IMR-90 (cell line): ENCODE results near the gene PTPRN2. TPM values are rescaled to one million over a fixed set of nuclear protein-coding genes. Genes with fewer than 3 reads are reported as not detected.

Experiments
- ATAC-seq: fragments of 200-7000 bp; cut with Tn5 transposase; 2 replicates; pipeline ENCODE4 v1.9.1; 2020; ENCODE audit warnings: low read depth, mild to moderate bottlenecking, moderate library complexity
- BruUV-seq: library from RNA; stranded (reverse); fragments of 400-500 nt; replicated peaks from 2 replicates; lab custom pipeline; 2021; lab: Mats Ljungman, UMichigan
- CTCF ChIA-PET: fragments of 300-600 bp; formaldehyde crosslinking; extraction: SDS; loops from one replicate; lab custom pipeline; 2021; ENCODE audit warnings: antibody characterized with exemption; lab: Yijun Ruan, JAX
- POLR2A ChIA-PET: fragments of 300-600 bp; sonication (Branson Sonifier 250); formaldehyde crosslinking; loops from one replicate; lab custom pipeline; 2022; ENCODE audit warnings: antibody characterized with exemption; ENCODE audit not compliant: unreplicated experiment; lab: Charles Lee
- DNase-seq: peaks from one replicate; pipeline ENCODE4 v3.0.0; 2013
- H2AFZ ChIP-seq: replicated peaks from 2 replicates; pipeline ENCODE3; 2013; ENCODE audit warnings: low read length, mild to moderate bottlenecking; ENCODE audit not compliant: poor library complexity
- H2AK5ac ChIP-seq: 2 replicates; pipeline ENCODE4 v1.6.1; 2013; ENCODE audit warnings: low read depth, low read length, inconsistent platforms
- H2AK9ac ChIP-seq: replicated peaks from 2 replicates; pipeline ENCODE3; 2013; ENCODE audit warnings: mild to moderate bottlenecking, low read depth, low read length, moderate library complexity; ENCODE audit not compliant: poor library complexity
- H2BK120ac ChIP-seq: 2 replicates; pipeline ENCODE4 v1.6.1; 2013; ENCODE audit warnings: low read depth, low read length, inconsistent platforms
- H2BK15ac ChIP-seq: 3 replicates; pipeline ENCODE4 v1.6.1; 2013; ENCODE audit warnings: low read depth, low read length, inconsistent platforms
- H2BK20ac ChIP-seq: 2 replicates; pipeline ENCODE4 v1.6.1; 2013; ENCODE audit warnings: low read depth, mild to moderate bottlenecking, inconsistent platforms, low read length, moderate library complexity
- H2BK5ac ChIP-seq: 2 replicates; pipeline ENCODE4 v1.6.1; 2013; ENCODE audit warnings: mild to moderate bottlenecking, low read depth, low read length, inconsistent platforms; ENCODE audit not compliant: poor library complexity, severe bottlenecking
- H3K14ac ChIP-seq: replicated peaks from 2 replicates; pipeline ENCODE4 v1.6.1; 2013; ENCODE audit warnings: low read depth, low read length, inconsistent platforms
- H3K18ac ChIP-seq: 2 replicates; pipeline ENCODE4 v1.6.1; 2013; ENCODE audit warnings: low read depth, low read length, control low read depth
- H3K23ac ChIP-seq: 2 replicates; pipeline ENCODE4 v1.6.1; 2013; ENCODE audit warnings: low read depth, low read length, inconsistent platforms
- H3K27ac ChIP-seq: 2 replicates; pipeline ENCODE4 v1.5.1; 2013; ENCODE audit warnings: mild to moderate bottlenecking, control low read depth, low read length; ENCODE audit not compliant: insufficient read depth
- H3K27me3 ChIP-seq: 2 replicates; pipeline ENCODE4 v1.6.1; 2013; ENCODE audit warnings: low read length; ENCODE audit not compliant: control insufficient read depth, insufficient read depth
- H3K36me3 ChIP-seq: 2 replicates; pipeline ENCODE4 v1.6.1; 2013; ENCODE audit warnings: low read length, mixed read lengths; ENCODE audit not compliant: control insufficient read depth, insufficient read depth
- H3K4ac ChIP-seq: 2 replicates; pipeline ENCODE4 v1.6.1; 2013; ENCODE audit warnings: low read depth, low read length, inconsistent platforms
- H3K4me1 ChIP-seq: 2 replicates; pipeline ENCODE4 v1.6.1; 2013; ENCODE audit warnings: low read length, mixed read lengths; ENCODE audit not compliant: control insufficient read depth, insufficient read depth
- H3K4me2 ChIP-seq: 2 replicates; pipeline ENCODE4 v1.6.1; 2013; ENCODE audit warnings: low read depth, mild to moderate bottlenecking, control low read depth, low read length, moderate library complexity
- H3K4me3 ChIP-seq: 2 replicates; pipeline ENCODE4 v1.5.1; 2013; ENCODE audit warnings: low read depth, mild to moderate bottlenecking, control low read depth, low read length, moderate library complexity; ENCODE audit not compliant: insufficient read depth
- H3K56ac ChIP-seq: 2 replicates; pipeline ENCODE4 v1.6.1; 2013; ENCODE audit warnings: low read length, inconsistent platforms; ENCODE audit not compliant: insufficient read depth; ENCODE audit errors: extremely low read depth
- H3K79me1 ChIP-seq, 2 experiments: 2 replicates each; pipeline ENCODE4 v1.6.1; 2013; ENCODE audit warnings: low read length in 2 of 2, inconsistent platforms in 1 of 2, low read depth in 1 of 2
- H3K9ac ChIP-seq: 2 replicates; pipeline ENCODE4 v1.6.1; 2013; ENCODE audit warnings: low read depth, low read length, control low read depth
- H3K9me1 ChIP-seq: 2 replicates; pipeline ENCODE4 v1.6.1; 2013; ENCODE audit warnings: low read length, inconsistent platforms; ENCODE audit not compliant: insufficient read depth
- H3K9me3 ChIP-seq: 2 replicates; pipeline ENCODE4 v1.6.1; 2013; ENCODE audit warnings: low read length; ENCODE audit not compliant: control insufficient read depth, insufficient read depth
- H4K20me1 ChIP-seq: 2 replicates; pipeline ENCODE4 v1.6.1; 2013; ENCODE audit warnings: low read length, inconsistent platforms; ENCODE audit not compliant: insufficient read depth
- H4K5ac ChIP-seq: 2 replicates; pipeline ENCODE4 v1.6.1; 2013; ENCODE audit warnings: mild to moderate bottlenecking, low read depth, low read length, control low read depth
- H4K8ac ChIP-seq, 2 experiments: 2 replicates each; pipeline ENCODE4 v1.6.1; 2013; ENCODE audit warnings: low read depth in 2 of 2, low read length in 2 of 2, control low read depth in 1 of 2, inconsistent platforms in 1 of 2
- H4K91ac ChIP-seq: 2 replicates; pipeline ENCODE4 v1.6.1; 2013; ENCODE audit warnings: low read depth, low read length, inconsistent platforms; ENCODE audit not compliant: insufficient read depth
- BHLHE40 ChIP-seq: fragments of 150-350 bp; IDR thresholded peaks from 2 replicates; pipeline ENCODE4 v1.6.1; 2016; ENCODE audit warnings: mild to moderate bottlenecking, low read depth, low read length
- CEBPB ChIP-seq: IDR thresholded peaks from 2 replicates; pipeline ENCODE4 v1.6.1; 2012; ENCODE audit warnings: low read depth, low read length, improper control_type of control experiment
- FOS ChIP-seq: fragments of 150-350 bp; IDR thresholded peaks from 2 replicates; pipeline ENCODE4 v1.6.1; 2016; ENCODE audit warnings: low read depth, low read length
- MXI1 ChIP-seq: IDR thresholded peaks from 2 replicates; pipeline ENCODE4 v1.6.1; 2012; ENCODE audit warnings: low read depth, mild to moderate bottlenecking, low read length, moderate library complexity, borderline replicate concordance
- NFE2L2 ChIP-seq: fragments of 150-350 bp; IDR thresholded peaks from 2 replicates; pipeline ENCODE4 v1.6.1; 2016; ENCODE audit warnings: low read depth, mild to moderate bottlenecking, low read length
- POLR2A ChIP-seq: IDR thresholded peaks from 2 replicates; pipeline ENCODE4 v1.6.1; 2012; ENCODE audit warnings: mild to moderate bottlenecking, low read depth, low read length
- SMC3 ChIP-seq: fragments of 150-350 bp; IDR thresholded peaks from 2 replicates; pipeline ENCODE4 v1.6.1; 2016; ENCODE audit warnings: low read depth, mild to moderate bottlenecking, antibody characterized with exemption, low read length, moderate library complexity
- WGBS, 2 experiments: methylation state at CpG; one replicate each; pipeline versions ENCODE4 v1.1.5 to v1.1.7; 2013; ENCODE audit warnings: missing lambda C conversion rate in 2 of 2; ENCODE audit not compliant: insufficient read length in 1 of 2; ENCODE audit errors: extremely low coverage in 2 of 2; 5-methylcytosine and 5-hydroxymethylcytosine counted together
- dilution Hi-C: fragments of 300-500 bp; cut with HindIII; formaldehyde crosslinking; loops from one replicate; pipeline ENCODE4 v1.14.3; 2018; ENCODE audit warnings: low sequenced_read_pairs; ENCODE audit not compliant: unreplicated experiment
- in situ Hi-C: fragments of 300-500 bp; cut with MboI; formaldehyde crosslinking; loops from 3 replicates; pipeline ENCODE4 v1.14.3; 2019; ENCODE audit warnings: low sequenced_read_pairs, inconsistent platforms, mixed read lengths
- intact Hi-C: fragments of 100-400 bp; cut with micrococcal nuclease; formaldehyde crosslinking; loops from 2 replicates; pipeline ENCODE4 v1.10.0; 2022
- polyA plus RNA-seq, 3 experiments: library from polyadenylated mRNA; depleted of rRNA; stranded (reverse); fragments of >200 nt; gene quantifications; 2 replicates each; pipeline ENCODE4 v1.2.3, GENCODE V29; 2012; ENCODE audit warnings: low replicate concordance in 1 of 3
- total RNA-seq: library from RNA; depleted of rRNA; stranded (reverse); fragments of >200 nt; gene quantifications from 2 replicates; pipeline ENCODE4 v1.2.3, GENCODE V29; 2012

The PTPRN2 gene
- total and polyA plus RNA-seq, 2 of the 4 experiments (the other 2 are of a cell fraction) = 0.03 TPM; not detected in 1

GRCh38 chr7:157828881-157829280, 758.7 kb downstream of the PTPRN2 start:
- Histone ChIP-seq H3K27ac (no peak overlapping the region), H4K5ac (no peak overlapping the region), H2BK5ac (no peak overlapping the region), H3K9ac (no peak overlapping the region), H4K20me1 (no peaks in the 10 kb centered on the region), H3K36me3 (no peaks in the 10 kb centered on the region), H2AFZ (no peak overlapping the region), H3K4me3 (no peak overlapping the region), H3K23ac (no peak overlapping the region), H2BK15ac (no peak overlapping the region), H3K27me3 (no peaks in the 10 kb centered on the region), H3K56ac (no peak overlapping the region), H3K4me2 (no peak overlapping the region), H2AK5ac (no peak overlapping the region), H3K4ac (no peak overlapping the region), H3K4me1 (no peaks in the 10 kb centered on the region), H4K8ac (no peak overlapping the region), H2AK9ac (no peak overlapping the region), H3K9me3 (peaks cover 81% of the 10 kb centered on the region), H2BK120ac (no peak overlapping the region), H3K9me1 (no peaks in the 10 kb centered on the region), H3K14ac (no peak overlapping the region), H3K79me1 (no peaks in the 10 kb centered on the region), H2BK20ac (no peak overlapping the region), H3K18ac (no peak overlapping the region), H4K91ac (no peak overlapping the region)
- ATAC-seq (no peak), DNase-seq (no peak)
- WGBS, 2 experiments = no CpG with 5 or more reads among the region's 14 CpGs
- dilution Hi-C loops = no loop called here
- intact Hi-C loops = no loop called here
- in situ Hi-C loops = no loop called here
- BruUV-seq = no TSS peak
- POLR2A ChIA-PET = no interaction called here
- CTCF ChIA-PET = no interaction called here
- no peak for TF ChIP-seq BHLHE40
- TF ChIP-seq FOS = no peak
- TF ChIP-seq CEBPB = no peak
- TF ChIP-seq NFE2L2 = no peak
- TF ChIP-seq POLR2A = no peak
- no peak for TF ChIP-seq MXI1
- no peak for TF ChIP-seq SMC3
